Left cardiac atrium (tissue), 4 donors: ENCODE measurements around the gene AMER2. TPM values are rescaled to one million over a fixed set of nuclear protein-coding genes. Genes with fewer than 3 reads are reported as not detected.
A peak's percentile ranks its signal among the peaks of the same experiment; 100 is the strongest.
"Not testable (repeated sequence)": the region's sequence is repeated elsewhere in the genome, so short reads cannot be mapped to it uniquely, and the experiment has no call there.

Experiments
- ATAC-seq, 2 donors: fragments of 200-7000 bp; cut with Tn5 transposase; one replicate each; pipeline ENCODE4 v1.9.1; 2020; ENCODE audit warnings: mild to moderate bottlenecking in 2 of 2, moderate library complexity in 2 of 2
- DNase-seq: peaks from one replicate; pipeline ENCODE4 v3.0.0-alpha.2; 2020
- intact Hi-C, 2 donors: fragments of 100-400 bp; cut with DNase I; formaldehyde crosslinking; loops; one replicate each; pipeline versions ENCODE4 v1.14.1 to v1.15.1; 2022 to 2023
- total RNA-seq, 2 donors: library from RNA; stranded (reverse); fragmentation: NEBNext Ultra II Directional; extraction: Animal tissue kit (Norgen Biotek cat#: 25700); gene quantifications; one replicate each; pipeline ENCODE4 v1.2.1, GENCODE V29; 2021
- donor health status: DM: no; HTN: yes; CAD: no.
- donor health status: DM: no; HTN: yes; CAD: no; lungs with severe emphysema.
- donor health status: DM: yes; HTN: yes; CAD: no.
- donor health status: Dilated cardiomyopathy.

AMER2 gene
- total RNA-seq, 2 donors from 2014 or later: not detected

DNA sequence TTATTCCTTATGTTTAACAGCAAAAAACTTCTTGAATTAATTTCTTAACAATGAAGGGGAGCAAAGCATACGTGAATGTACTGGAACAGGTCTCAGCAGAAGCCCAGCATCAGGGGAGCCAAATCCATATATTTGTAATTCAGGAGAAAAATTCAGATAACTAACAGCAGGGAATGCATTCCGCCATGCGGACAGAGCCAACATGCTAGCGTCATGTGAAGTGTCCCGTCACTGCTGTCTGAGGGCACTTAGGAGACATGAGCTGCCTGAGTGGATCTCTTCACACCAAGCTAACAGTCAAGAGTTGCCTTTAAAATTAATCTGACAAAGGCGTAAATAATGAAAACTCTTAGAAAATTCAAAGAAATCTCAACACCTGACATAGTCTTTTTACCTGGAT lies 6.4 kb downstream of the AMER2 start:
- DNase-seq (no peak), ATAC-seq (no peak)
- intact Hi-C loops: no loop called here

DNA sequence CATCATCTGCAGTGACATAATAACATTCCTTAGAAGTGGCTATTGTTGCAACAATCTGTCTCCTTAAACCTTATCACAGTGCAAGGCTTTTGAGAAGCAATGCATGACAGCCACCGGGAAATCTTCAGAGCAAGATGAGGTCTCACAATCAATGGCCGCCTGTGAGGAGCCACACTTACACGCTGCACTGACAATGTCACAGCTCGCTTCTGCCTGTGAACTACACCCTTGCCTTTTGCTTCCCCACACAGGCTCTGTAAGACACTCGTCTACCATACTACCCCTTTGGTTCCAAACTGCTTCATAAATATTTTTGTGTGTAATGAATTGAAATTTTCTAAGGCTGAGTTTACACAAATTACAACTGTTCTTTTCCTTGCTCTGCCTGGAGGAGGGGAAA lies 6.9 kb downstream of the AMER2 start:
- ATAC-seq, intact Hi-C loops, DNase-seq: not testable (repeated sequence)

DNA sequence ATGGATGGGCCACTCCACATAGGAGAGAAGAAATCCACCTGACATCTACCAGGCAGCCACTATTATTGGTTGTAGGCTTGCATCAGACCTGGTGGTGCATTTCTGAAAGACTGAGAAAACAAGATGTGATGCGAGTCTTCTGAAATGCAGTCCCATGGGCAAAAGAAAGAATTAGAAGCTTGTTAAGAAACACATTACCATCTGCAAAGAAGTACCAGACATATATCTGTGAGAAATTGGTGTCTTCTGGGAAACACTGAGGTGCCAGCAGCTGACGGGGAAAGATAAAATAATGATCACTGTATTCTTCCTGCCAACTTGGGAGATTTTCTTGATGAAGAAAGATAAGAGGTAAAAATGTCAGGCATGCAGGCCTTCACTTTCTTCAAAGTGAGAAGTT lies 14.4 kb downstream of the AMER2 start:
- ATAC-seq: no peak
- no peak for DNase-seq
- intact Hi-C loops: no loop called here

DNA sequence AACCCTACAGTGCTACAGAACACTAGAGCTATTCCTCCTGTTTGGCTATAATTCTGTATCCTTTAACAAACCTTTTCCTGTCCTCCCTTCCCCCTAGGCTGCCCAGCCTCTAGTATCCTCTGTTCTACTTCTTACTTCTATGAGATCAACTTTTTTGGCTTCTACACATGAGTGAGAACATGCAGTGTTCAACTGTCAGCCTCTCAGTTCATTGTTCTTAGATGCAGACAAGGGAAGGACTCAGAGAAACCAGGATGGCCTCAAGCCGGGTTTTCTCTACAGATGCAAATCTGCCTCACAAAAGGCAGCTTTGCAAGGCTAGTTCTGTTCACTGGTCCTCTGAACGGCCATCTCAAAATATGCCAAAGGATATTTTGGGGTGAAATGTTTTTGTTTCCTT lies 18.4 kb downstream of the AMER2 start:
- ATAC-seq (no peak), DNase-seq (no peak)
- intact Hi-C loops: no loop called here

DNA sequence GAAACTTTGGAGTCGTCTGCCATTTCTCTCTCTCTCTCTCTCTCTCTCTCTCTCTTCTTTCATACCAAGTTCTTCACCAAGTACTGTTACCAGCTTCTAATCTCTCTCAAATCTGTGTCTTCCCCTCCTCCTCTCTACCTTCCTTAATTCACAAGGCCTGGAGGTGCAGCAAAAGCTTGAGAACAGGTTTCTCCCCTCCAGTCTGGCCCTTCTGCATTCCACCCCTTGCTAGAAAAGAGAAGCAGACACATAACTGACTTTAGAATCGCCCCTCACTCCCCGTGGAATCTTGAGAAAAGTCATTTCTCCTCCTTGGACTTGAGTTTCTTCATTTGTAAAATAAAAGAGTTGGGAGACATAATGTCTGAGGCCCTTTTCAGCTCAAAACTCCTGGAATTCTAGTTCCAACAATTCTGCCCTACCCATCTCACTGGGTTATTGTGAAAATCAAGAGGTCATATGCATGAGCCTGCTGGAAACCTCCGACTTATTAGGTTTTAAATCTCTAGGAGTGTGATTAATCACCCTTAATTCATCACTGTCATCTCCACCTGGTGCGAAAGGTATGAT lies 20.4 kb downstream of the AMER2 start:
- ATAC-seq (no peak), DNase-seq (no peak)
- intact Hi-C loops: no loop called here

DNA sequence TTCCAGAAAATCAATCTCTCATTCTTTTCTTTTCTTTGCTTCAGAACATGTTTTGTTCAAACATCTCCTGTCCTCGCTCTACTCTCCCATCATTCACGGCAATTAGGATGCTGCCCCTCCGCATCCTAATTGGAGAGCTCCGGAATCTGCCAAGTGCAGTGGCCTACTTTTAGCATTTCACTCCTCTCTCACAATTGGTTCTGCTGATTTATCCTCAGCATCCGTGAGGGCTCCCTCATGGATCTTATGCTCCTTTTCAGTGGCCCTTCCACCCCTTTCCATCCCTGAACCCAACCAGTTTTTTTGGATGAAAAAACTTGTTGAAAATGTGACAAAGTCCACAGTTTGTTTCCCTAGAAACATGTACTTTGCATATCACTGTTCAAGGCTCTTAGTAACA lies 22.4 kb downstream of the AMER2 start:
- DNase-seq: no peak
- intact Hi-C loops: no loop called here
- ATAC-seq: no peak

DNA sequence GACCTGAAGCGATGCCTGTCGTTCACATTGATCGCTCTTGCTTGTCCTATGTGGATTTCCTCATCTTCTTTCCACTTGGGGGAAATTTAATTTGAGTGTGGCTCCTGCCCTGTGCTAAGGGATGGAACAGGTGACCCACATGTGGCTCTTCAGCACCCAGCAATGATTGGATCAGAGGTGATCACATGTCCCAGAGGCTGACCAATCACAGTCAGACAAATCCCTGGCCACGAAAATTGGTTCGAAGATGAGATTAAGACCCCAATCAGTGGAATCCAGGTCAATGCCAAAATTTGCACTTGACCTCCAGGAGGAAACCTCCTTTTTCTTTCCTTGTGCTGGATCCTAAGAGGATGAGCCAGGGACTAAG lies 23.7 kb downstream of the AMER2 start:
- no peak for ATAC-seq
- no peak for DNase-seq
- intact Hi-C loops: no loop called here

DNA sequence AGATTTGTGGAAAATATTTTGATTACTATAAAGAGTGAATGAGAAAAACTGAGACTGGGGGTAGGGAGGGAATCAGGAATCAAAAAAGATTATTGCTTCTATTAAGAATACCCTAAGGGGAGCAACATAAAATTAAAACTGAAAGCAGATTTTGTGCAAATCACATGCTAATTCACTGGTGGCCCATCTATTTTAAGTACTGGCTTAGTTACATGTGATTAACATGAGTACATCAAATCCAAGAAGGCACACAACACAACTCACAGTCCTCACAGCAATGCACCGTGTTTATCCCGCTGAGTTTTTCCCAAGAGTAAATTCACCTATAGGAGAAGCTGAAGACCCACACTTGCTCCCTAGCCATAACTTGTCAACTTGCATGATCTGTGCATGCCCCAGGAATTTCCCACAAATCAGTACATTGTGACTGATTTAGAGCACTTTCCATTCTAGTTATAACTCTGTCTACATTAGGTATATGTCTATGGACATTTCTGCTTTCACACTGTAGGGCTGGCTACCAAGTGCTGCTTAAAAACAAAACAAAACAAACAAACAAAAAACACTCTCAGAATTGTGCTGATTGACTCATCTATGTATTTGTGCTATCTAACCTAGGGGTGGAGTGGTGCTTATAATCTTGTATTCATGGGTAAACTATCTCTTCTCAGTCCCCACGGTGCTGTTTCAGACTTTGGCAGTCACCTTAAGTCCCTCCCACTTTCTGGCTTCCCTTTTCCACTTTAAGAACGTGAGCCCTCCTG lies 24.3 kb downstream of the AMER2 start:
- no peak for DNase-seq
- no peak for ATAC-seq
- intact Hi-C loops: no loop called here

DNA sequence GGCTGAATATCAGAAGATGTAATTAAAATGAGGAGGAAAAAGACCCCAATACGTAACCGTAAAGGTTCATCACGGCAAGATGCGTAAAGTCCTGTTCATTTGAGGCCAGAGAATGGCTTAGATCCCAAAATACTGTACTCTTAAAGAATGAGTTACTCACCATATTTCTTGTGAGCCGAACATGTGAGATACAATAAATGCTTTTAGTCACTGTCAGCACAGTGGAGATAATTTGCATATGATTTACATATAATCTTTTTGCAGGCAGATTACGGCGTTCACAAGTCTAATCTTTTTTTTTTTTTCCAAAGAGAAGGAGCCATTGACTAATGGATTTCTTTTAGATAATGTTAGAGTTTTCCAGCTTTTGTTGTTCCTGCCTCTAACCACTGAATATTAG lies 28.4 kb downstream of the AMER2 start:
- ATAC-seq: no peak
- no peak for DNase-seq
- intact Hi-C loops: no loop called here

DNA sequence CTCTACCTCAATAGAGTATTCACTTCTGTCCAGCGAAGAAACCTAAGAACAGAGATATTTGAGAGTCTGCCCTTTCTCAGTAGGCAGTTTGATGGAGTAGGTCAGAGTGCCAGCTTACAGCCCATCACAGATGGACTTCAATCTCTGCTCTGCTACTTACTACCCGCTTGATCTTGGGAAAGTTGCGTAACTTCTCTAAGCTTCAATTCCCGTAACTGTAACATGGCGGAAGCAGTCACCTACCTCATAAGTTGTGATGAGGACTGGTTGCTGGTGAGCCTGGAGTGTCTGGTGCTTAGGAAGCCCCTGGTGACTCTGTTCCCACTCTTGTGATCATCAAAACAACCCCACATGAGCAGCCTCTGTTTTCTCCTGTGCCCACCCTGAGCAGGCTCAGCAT lies 31.0 kb downstream of the AMER2 start:
- DNase-seq (no peak), ATAC-seq (no peak)
- intact Hi-C loops: no loop called here

DNA sequence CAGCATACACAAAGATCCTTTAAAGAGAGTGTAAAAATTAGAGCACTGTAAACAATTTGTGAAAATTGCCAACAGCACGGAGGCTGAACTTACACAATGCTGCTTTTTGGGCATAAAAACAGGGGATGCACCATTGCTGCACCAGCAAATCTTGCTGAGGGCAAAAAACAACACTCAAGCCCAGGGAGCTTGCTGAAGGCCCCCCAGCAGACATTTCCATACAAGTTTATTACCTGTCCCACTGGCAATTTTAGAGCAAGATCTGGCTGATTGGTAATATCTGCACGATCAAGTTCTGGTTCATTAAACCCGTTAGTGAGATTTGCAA lies 34.3 kb downstream of the AMER2 start:
- DNase-seq (no peak), ATAC-seq (no peak)
- intact Hi-C loops: no loop called here

DNA sequence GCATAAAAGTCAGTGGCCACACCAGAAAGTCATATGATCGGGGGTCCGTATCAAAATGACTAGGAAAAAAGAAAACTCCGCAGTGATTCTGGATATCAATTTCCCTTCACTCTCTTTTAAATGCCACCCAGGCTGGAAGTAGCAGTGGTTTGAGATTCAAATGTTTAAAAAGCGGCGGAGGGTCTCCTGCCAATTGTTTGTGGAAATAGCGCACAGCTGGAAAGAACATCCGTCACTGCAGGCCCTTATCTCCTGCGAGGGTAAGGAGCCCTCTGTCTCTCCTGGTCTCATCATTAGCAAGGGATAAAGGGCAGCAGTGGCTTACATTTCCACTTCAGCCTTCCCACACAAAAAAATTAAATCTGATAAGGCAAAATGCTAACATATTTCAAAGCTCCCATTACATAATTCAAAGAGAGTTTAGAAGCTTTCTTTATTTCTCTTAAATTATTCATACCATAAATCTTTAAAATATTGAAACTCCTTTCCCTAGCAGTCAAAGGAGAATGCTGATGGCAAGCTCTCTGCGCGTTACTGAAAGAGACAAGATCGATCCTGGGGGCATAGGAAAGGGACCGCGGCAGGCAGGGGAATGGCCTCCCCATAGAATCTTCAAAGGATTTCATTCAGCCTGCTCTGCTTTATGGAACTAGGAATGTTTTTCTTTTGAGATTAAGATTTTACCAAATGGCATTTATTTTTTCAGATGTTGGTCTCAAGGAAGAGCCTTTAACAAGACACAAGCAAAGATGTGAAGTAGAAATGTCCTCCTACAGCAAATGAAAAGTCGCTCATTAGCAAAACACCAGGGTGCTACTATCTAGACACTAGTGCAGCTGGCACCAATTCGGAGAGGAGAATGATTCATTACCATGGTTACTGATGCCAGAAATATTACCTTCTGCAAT lies 35.0 kb downstream of the AMER2 start:
- DNase-seq (no peak), ATAC-seq (no peak)
- intact Hi-C loops: no loop called here

DNA sequence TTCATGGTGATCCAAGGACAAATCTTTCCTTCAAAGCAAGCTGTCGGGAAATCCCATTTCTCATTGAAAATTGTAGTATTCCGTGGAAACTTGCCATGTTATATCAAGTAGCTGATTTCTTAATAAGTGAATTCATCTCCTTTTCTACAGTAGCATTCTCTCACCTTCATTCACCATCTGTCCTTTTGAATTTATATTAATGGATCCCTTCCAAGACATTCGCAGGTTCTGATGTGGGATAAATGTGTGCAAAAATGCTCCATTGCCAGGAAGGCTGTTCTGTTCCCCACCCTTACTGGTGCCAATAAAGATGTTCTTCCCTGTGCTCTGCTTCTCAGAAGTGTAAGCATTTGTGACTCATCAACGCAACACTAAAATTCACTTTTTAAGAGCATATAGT lies 36.2 kb downstream of the AMER2 start:
- ATAC-seq (no peak), DNase-seq (no peak)
- intact Hi-C loops: no loop called here

DNA sequence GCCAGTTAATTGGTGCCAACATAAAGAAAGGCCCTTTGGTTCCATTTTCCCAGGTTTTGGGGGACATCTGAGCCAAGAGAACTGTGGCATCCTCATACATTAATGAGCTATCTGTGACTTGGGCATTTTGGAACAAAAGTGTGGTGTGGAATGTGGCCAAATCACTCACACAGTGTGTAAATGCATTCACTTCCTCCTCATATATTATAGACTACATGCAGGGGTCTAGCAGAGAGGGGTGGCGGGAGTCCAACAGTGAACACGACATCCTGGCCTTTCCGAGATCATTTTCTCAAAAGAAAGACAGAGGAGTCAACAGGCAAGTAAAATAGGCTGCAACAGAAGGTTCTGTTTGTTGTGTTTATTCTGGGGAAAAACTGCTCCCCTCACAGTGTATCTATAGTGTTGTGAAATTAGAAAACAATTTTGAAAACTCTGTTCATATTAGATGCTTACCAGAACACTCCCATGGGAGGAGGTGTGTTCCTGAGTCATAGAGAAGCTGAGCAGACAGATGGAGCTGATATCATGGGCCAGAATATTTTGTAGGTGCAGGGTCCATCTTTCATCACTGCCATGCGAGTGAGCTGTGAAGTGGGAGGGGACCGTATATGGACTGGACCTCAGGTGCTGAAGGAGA lies 39.2 kb downstream of the AMER2 start:
- DNase-seq (no peak), ATAC-seq (no peak)
- intact Hi-C loops: no loop called here

DNA sequence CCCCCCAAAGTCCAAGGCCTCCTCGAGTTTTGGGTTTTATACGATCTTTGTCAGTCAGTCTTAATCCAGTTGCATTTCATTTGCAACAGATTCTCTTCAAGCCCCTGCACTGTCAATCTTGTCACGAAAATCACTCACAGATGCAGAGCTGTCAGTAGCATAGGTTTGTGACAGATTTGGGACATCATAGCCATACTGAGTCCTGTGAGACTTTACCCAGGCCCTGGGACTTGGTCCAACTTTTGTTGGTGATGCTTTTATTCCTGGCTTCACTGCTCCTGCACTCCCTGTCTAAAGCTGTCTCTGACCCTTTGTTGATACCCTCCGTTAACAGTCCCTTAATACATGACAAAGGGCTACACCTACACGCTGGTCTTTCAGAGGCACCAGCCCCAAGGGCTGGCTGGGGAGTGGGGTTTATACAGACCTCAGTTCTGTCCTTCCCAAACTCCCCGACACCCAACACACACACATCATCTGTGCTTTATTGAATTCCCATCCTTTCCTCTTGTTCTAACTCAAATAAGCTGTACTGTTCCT lies 40.1 kb downstream of the AMER2 start:
- ATAC-seq: no peak
- DNase-seq: no peak
- intact Hi-C loops: no loop called here

DNA sequence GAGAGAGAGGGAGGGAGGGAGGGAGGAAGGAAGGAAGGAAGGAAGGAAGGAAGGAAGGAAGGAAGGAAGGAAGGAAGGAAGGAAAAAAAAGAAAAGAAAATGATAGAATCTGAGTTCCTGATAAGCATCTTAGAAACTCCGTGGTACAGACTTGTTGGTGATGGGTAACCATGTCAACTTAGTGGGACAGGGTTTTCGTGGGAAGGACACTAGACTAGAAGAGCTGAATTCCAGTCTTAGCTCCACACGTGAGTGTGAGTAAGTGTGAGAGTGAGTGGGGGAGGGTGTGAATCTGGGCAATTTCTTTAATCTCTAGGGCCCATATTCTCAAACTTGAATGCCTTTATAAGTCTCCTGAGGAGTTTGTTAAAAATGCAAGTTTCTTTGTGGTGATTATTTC lies 41.1 kb downstream of the AMER2 start:
- ATAC-seq (no peak), DNase-seq (no peak)
- intact Hi-C loops: no loop called here

DNA sequence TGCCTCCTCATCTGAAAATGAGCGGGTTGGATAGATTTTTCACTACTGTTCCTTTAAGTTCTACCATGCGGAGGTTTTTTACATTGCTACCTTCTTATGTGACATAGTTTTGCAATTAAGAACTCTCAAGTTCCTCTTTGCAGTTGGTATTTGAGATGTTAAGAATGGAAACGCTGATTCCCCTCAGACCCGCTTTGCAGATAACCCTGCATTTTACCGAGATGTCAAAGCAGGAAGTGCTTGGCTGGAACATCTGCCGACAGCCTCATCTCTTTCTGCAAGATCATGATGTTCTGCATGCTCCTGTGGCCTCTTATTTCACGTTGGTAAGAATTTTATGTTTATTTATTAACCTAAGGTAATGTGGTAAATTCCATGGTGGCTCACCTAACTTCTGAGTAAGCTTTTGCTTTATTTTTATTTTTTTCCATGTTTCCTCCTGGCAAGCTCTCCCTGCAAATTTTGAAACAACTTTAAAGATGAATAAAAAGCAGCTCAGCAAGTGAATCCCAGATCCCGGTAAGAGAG lies 53.6 kb downstream of the AMER2 start:
- intact Hi-C loops: no loop called here
- no peak for ATAC-seq
- no peak for DNase-seq

DNA sequence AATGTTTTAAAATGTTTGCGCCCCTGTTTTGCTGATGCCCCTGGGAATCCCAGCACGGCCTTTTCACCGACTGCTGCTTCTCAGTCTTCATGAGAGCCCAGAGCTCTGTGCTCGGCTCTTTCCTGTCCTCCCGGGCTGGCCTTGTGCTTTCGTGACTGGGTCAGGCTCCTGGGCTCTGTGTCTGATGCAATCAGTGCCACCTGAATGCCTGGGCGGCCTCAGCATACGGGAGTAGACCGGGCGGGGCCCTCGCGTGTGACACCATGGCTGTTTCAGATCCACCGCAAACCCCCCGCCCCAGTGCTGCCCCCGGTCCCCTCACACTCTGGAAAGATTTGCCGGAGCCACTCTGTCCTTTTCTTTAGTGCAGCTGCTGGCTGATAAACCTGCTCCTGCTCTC lies 54.8 kb downstream of the AMER2 start:
- ATAC-seq (no peak), DNase-seq (no peak)
- intact Hi-C loops: no loop called here

DNA sequence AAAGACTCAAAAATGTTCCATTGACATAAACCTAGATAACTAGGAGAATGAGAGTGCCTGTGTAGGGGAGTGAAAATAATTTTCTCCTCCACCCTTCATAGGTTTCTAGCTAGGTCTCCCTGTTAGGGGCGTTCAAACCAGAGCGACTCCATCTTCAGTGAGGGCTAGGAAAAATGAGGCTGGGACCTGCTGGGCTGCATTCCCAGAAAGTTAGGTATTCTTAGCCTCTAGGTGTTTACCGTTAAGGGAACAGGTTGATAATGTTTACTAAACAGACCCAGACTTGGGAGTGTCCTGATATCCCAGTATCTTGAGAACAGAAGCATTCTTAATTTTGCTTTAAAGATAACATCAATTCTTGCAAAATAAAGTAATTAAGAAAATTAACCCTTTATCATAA lies 56.0 kb downstream of the AMER2 start:
- DNase-seq: no peak
- intact Hi-C loops: no loop called here
- no peak for ATAC-seq

DNA sequence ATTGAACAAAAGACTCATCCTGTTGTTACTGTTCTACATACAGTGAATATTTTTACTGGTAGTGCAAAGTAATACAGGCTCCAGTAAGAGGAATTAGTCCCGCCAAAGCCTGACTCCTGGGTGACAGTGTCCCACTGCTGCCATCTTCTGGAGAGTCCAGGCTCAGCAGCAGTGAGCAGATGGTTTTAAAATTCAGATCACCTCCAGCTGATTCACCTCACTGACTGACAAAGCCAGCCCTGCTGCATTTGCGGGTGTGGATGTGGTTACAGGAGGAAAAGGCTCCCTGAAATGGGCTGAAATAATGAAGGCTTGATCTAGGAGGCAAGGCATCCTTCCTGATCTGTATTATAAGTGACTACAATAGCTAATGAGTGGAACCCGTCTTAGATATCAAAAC lies 57.9 kb downstream of the AMER2 start:
- DNase-seq (peak; percentile 61), ATAC-seq (peak; percentile 57 to 85)
- intact Hi-C loops: loop anchor here in 1 of 2 donors (5.0 kb wide), 1 partner anchor 112 kb away; no protein-coding TSS in a partner anchor
